RKO (cell line): ENCODE measurements around the gene DDX25.
"Not testable (repeated sequence)": the region's sequence is repeated elsewhere in the genome, so short reads cannot be mapped to it uniquely, and the experiment has no call there.

Source experiments
- DNase-seq: peaks from one replicate; pipeline ENCODE4 v3.0.0-alpha.2; 2016; ENCODE audit warnings: low spot score

DDX25 gene

GRCh38 chr11:125904678-125905077, 370 bp downstream of the DDX25 start:
- DNase-seq, result no peak

- no peak for DNase-seq
Measured at GRCh38 chr11:125910226-125910849, 6.0 kb downstream of the DDX25 start.

- DNase-seq, result not testable (repeated sequence)
Measured at GRCh38 chr11:125914601-125915000, 10.3 kb downstream of the DDX25 start.

GRCh38 chr11:125916683-125917347, 12.5 kb downstream of the DDX25 start:
- DNase-seq, result no peak

GRCh38 chr11:125918140-125918840, 14.0 kb downstream of the DDX25 start:
- no peak for DNase-seq

- no peak for DNase-seq
Measured at GRCh38 chr11:125921042-125921441, 16.7 kb downstream of the DDX25 start.

- DNase-seq, result no peak
Measured at GRCh38 chr11:125922156-125922555, 17.8 kb downstream of the DDX25 start.

GRCh38 chr11:125923012-125923579, 18.8 kb downstream of the DDX25 start:
- peak; percentile 76 for DNase-seq

- DNase-seq, result no peak
Measured at GRCh38 chr11:125923633-125924032, 19.3 kb downstream of the DDX25 start.

- DNase-seq, result no peak
Measured at GRCh38 chr11:125924384-125925007, 20.2 kb downstream of the DDX25 start.

- DNase-seq, result no peak
Measured at GRCh38 chr11:125925247-125925740, 21.0 kb downstream of the DDX25 start.

GRCh38 chr11:125925804-125926203, 21.5 kb downstream of the DDX25 start:
- DNase-seq, result no peak

GRCh38 chr11:125926682-125927081, 22.4 kb downstream of the DDX25 start:
- DNase-seq, result no peak

GRCh38 chr11:125929445-125930075, 25.3 kb downstream of the DDX25 start:
- no peak for DNase-seq

- DNase-seq, result no peak
Measured at GRCh38 chr11:125930076-125930450, 25.8 kb downstream of the DDX25 start.

GRCh38 chr11:125931116-125931515, 26.8 kb downstream of the DDX25 start:
- no peak for DNase-seq

- no peak for DNase-seq
Measured at GRCh38 chr11:125931668-125932067, 27.4 kb downstream of the DDX25 start.

- DNase-seq, result no peak
Measured at GRCh38 chr11:125932301-125932700, 28.0 kb downstream of the DDX25 start.

GRCh38 chr11:125933030-125933813, 28.9 kb downstream of the DDX25 start:
- DNase-seq, result no peak

GRCh38 chr11:125934473-125934872, 30.2 kb downstream of the DDX25 start:
- DNase-seq, result no peak

GRCh38 chr11:125935056-125935455, 30.7 kb downstream of the DDX25 start:
- DNase-seq, result no peak
